T-helper 1 cell treated with Interleukin-12 subunit alpha and Interleukin-12 subunit beta and Interleukin-4 antibody, amounts not matched to agents 30 μg/mL and 1 μg/mL, for 36 hours (primary cell): ENCODE measurements around the gene CNTF.
A peak's percentile ranks its signal among the peaks of the same experiment; 100 is the strongest.
"Not testable (repeated sequence)": the region's sequence is repeated elsewhere in the genome, so short reads cannot be mapped to it uniquely, and the experiment has no call there.

Source experiments
- H3K27ac Mint-ChIP-seq: one replicate; pipeline ENCODE4 v1.8.0; 2021; ENCODE audit warnings: mild to moderate bottlenecking, mixed read lengths
- H3K27me3 Mint-ChIP-seq: one replicate; pipeline ENCODE4 v1.8.0; 2021; ENCODE audit warnings: low read depth, mixed read lengths
- H3K36me3 Mint-ChIP-seq: one replicate; pipeline ENCODE4 v1.8.0; 2021; ENCODE audit warnings: low read depth, mixed read lengths
- H3K4me1 Mint-ChIP-seq: one replicate; pipeline ENCODE4 v1.8.0; 2021; ENCODE audit warnings: low read depth, mixed read lengths
- H3K4me3 Mint-ChIP-seq: one replicate; pipeline ENCODE4 v1.8.0; 2021; ENCODE audit warnings: mild to moderate bottlenecking, moderate library complexity, mixed read lengths
- H3K9me3 Mint-ChIP-seq: one replicate; pipeline ENCODE4 v1.8.0; 2021; ENCODE audit warnings: mixed read lengths

The CNTF gene

GRCh38 chr11:58622344-58622743, at the start of gene CNTF:
TSS of gene CNTF (plus strand) at chr11:58622665. CDS start at chr11:58622753, 88 bp downstream.
- peaks cover 14% of the 10 kb centered on the region for H3K4me1 Mint-ChIP-seq
- H3K4me3 Mint-ChIP-seq: no peak within 1 kb of the TSS
- H3K9me3 Mint-ChIP-seq: no peaks in the 10 kb centered on the region
- no peaks in the 10 kb centered on the region for H3K27me3 Mint-ChIP-seq
- no peak within 1 kb of the TSS for H3K27ac Mint-ChIP-seq
- H3K36me3 Mint-ChIP-seq: peaks cover 54% of the 10 kb centered on the region

- Mint-ChIP-seq H3K4me3 (peak overlapping the region; percentile 95), H3K27ac (peak overlapping the region; percentile 100), H3K4me1 (peaks cover 65% of the 10 kb centered on the region), H3K36me3 (peaks cover 36% of the 10 kb centered on the region)
- H3K9me3 Mint-ChIP-seq, H3K27me3 Mint-ChIP-seq: not testable (repeated sequence)
Measured at GRCh38 chr11:58572906-58573305, 49.6 kb upstream of the CNTF start.

- H3K36me3 Mint-ChIP-seq: peaks cover 31% of the 10 kb centered on the region
- peak overlapping the region; percentile 100 for H3K27ac Mint-ChIP-seq
- H3K4me3 Mint-ChIP-seq: peak overlapping the region; percentile 95
- peaks cover 60% of the 10 kb centered on the region for H3K4me1 Mint-ChIP-seq
- no peaks in the 10 kb centered on the region for H3K9me3 Mint-ChIP-seq
- no peaks in the 10 kb centered on the region for H3K27me3 Mint-ChIP-seq
Measured at GRCh38 chr11:58573451-58574104, 48.9 kb upstream of the CNTF start.

- H3K4me1 Mint-ChIP-seq: peaks cover 56% of the 10 kb centered on the region
- H3K27ac Mint-ChIP-seq: peak overlapping the region; percentile 100
- peaks cover 27% of the 10 kb centered on the region for H3K36me3 Mint-ChIP-seq
- H3K4me3 Mint-ChIP-seq: peak overlapping the region; percentile 95
- no peaks in the 10 kb centered on the region for H3K27me3 Mint-ChIP-seq
- H3K9me3 Mint-ChIP-seq: no peaks in the 10 kb centered on the region
Measured at GRCh38 chr11:58574881-58575280, 47.6 kb upstream of the CNTF start.

GRCh38 chr11:58575377-58576020, 47.0 kb upstream of the CNTF start, which contains the start of gene LPXN:
TSS of gene LPXN (minus strand) at chr11:58575856. CDS start at chr11:58575772, 84 bp downstream.
- Mint-ChIP-seq H3K27me3 (no peaks in the 10 kb centered on the region), H3K36me3 (peaks cover 23% of the 10 kb centered on the region), H3K27ac (peak within 1 kb of the TSS; percentile 100), H3K9me3 (no peaks in the 10 kb centered on the region), H3K4me1 (peaks cover 56% of the 10 kb centered on the region), H3K4me3 (peak within 1 kb of the TSS; percentile 95)

- Mint-ChIP-seq H3K27ac (peak overlapping the region; percentile 100), H3K4me1 (peaks cover 55% of the 10 kb centered on the region), H3K9me3 (no peaks in the 10 kb centered on the region), H3K36me3 (peaks cover 18% of the 10 kb centered on the region), H3K4me3 (peak overlapping the region; percentile 95), H3K27me3 (no peaks in the 10 kb centered on the region)
Measured at GRCh38 chr11:58576887-58577471, 45.5 kb upstream of the CNTF start.

- Mint-ChIP-seq H3K9me3 (no peaks in the 10 kb centered on the region), H3K27me3 (no peaks in the 10 kb centered on the region), H3K4me1 (peaks cover 58% of the 10 kb centered on the region), H3K36me3 (peaks cover 18% of the 10 kb centered on the region), H3K4me3 (peak overlapping the region; percentile 95), H3K27ac (peak overlapping the region; percentile 100)
Measured at GRCh38 chr11:58577555-58578135, 44.8 kb upstream of the CNTF start.

- H3K36me3 Mint-ChIP-seq: peaks cover 18% of the 10 kb centered on the region
- H3K27me3 Mint-ChIP-seq: no peaks in the 10 kb centered on the region
- peak overlapping the region; percentile 95 for H3K4me3 Mint-ChIP-seq
- peaks cover 60% of the 10 kb centered on the region for H3K4me1 Mint-ChIP-seq
- H3K27ac Mint-ChIP-seq: peak overlapping the region; percentile 100
- H3K9me3 Mint-ChIP-seq: no peaks in the 10 kb centered on the region
Measured at GRCh38 chr11:58578136-58578634, 44.3 kb upstream of the CNTF start.

- H3K4me1 Mint-ChIP-seq: peaks cover 58% of the 10 kb centered on the region
- H3K4me3 Mint-ChIP-seq: peak within 1 kb of the TSS; percentile 99
- H3K27ac Mint-ChIP-seq: peak within 1 kb of the TSS; percentile 100
- H3K9me3 Mint-ChIP-seq: no peaks in the 10 kb centered on the region
- H3K27me3 Mint-ChIP-seq: no peaks in the 10 kb centered on the region
- H3K36me3 Mint-ChIP-seq: peaks cover 14% of the 10 kb centered on the region
Measured at GRCh38 chr11:58578635-58579191, 43.8 kb upstream of the CNTF start, which contains the start of gene ZFP91. TSS of gene ZFP91 (plus strand) at chr11:58579063. CDS start at chr11:58579282, 219 bp downstream.

- peaks cover 14% of the 10 kb centered on the region for H3K36me3 Mint-ChIP-seq
Measured at GRCh38 chr11:58579192-58580129, 43.0 kb upstream of the CNTF start.

GRCh38 chr11:58580311-58580710, 42.2 kb upstream of the CNTF start:
- Mint-ChIP-seq H3K9me3 (no peaks in the 10 kb centered on the region), H3K4me3 (peak overlapping the region; percentile 99), H3K4me1 (peaks cover 50% of the 10 kb centered on the region), H3K36me3 (peaks cover 10% of the 10 kb centered on the region), H3K27ac (peak overlapping the region; percentile 94), H3K27me3 (no peaks in the 10 kb centered on the region)

More at GRCh38 chr11:58579192-58580129, 43.0 kb upstream of the CNTF start:
- peak overlapping the region; percentile 99 for H3K4me3 Mint-ChIP-seq
- H3K4me1 Mint-ChIP-seq: peaks cover 55% of the 10 kb centered on the region
- no peaks in the 10 kb centered on the region for H3K27me3 Mint-ChIP-seq
- peak overlapping the region; percentile 100 for H3K27ac Mint-ChIP-seq
- H3K9me3 Mint-ChIP-seq: no peaks in the 10 kb centered on the region

GRCh38 chr11:58582437-58582836, 40.0 kb upstream of the CNTF start:
- H3K27me3 Mint-ChIP-seq: no peaks in the 10 kb centered on the region
- peaks cover 15% of the 10 kb centered on the region for H3K36me3 Mint-ChIP-seq
- H3K27ac Mint-ChIP-seq: no peak overlapping the region
- peaks cover 39% of the 10 kb centered on the region for H3K4me1 Mint-ChIP-seq
- H3K9me3 Mint-ChIP-seq: no peaks in the 10 kb centered on the region
- H3K4me3 Mint-ChIP-seq: no peak overlapping the region

GRCh38 chr11:58586998-58587397, 35.5 kb upstream of the CNTF start:
- Mint-ChIP-seq H3K27me3 (no peaks in the 10 kb centered on the region), H3K9me3 (no peaks in the 10 kb centered on the region), H3K36me3 (peaks cover 15% of the 10 kb centered on the region), H3K27ac (no peak overlapping the region), H3K4me1 (peaks cover 34% of the 10 kb centered on the region), H3K4me3 (no peak overlapping the region)
